IMR-90 (cell line): ENCODE measurements around the gene NDRG2. TPM values are rescaled to one million over a fixed set of nuclear protein-coding genes. Genes with fewer than 3 reads are reported as not detected.

Experiments
- ATAC-seq: fragments of 200-7000 bp; cut with Tn5 transposase; 2 replicates; pipeline ENCODE4 v1.9.1; 2020; ENCODE audit warnings: low read depth, mild to moderate bottlenecking, moderate library complexity
- BruUV-seq: library from RNA; stranded (reverse); fragments of 400-500 nt; replicated peaks from 2 replicates; lab custom pipeline; 2021; lab: Mats Ljungman, UMichigan
- CTCF ChIA-PET: fragments of 300-600 bp; formaldehyde crosslinking; extraction: SDS; loops from one replicate; lab custom pipeline; 2021; ENCODE audit warnings: antibody characterized with exemption; lab: Yijun Ruan, JAX
- POLR2A ChIA-PET: fragments of 300-600 bp; sonication (Branson Sonifier 250); formaldehyde crosslinking; loops from one replicate; lab custom pipeline; 2022; ENCODE audit warnings: antibody characterized with exemption; ENCODE audit not compliant: unreplicated experiment; lab: Charles Lee
- DNase-seq: peaks from one replicate; pipeline ENCODE4 v3.0.0; 2013
- H2AFZ ChIP-seq: replicated peaks from 2 replicates; pipeline ENCODE3; 2013; ENCODE audit warnings: low read length, mild to moderate bottlenecking; ENCODE audit not compliant: poor library complexity
- H2AK5ac ChIP-seq: 2 replicates; pipeline ENCODE4 v1.6.1; 2013; ENCODE audit warnings: low read depth, low read length, inconsistent platforms
- H2AK9ac ChIP-seq: replicated peaks from 2 replicates; pipeline ENCODE3; 2013; ENCODE audit warnings: mild to moderate bottlenecking, low read depth, low read length, moderate library complexity; ENCODE audit not compliant: poor library complexity
- H2BK120ac ChIP-seq: 2 replicates; pipeline ENCODE4 v1.6.1; 2013; ENCODE audit warnings: low read depth, low read length, inconsistent platforms
- H2BK15ac ChIP-seq: 3 replicates; pipeline ENCODE4 v1.6.1; 2013; ENCODE audit warnings: low read depth, low read length, inconsistent platforms
- H2BK20ac ChIP-seq: 2 replicates; pipeline ENCODE4 v1.6.1; 2013; ENCODE audit warnings: low read depth, mild to moderate bottlenecking, inconsistent platforms, low read length, moderate library complexity
- H2BK5ac ChIP-seq: 2 replicates; pipeline ENCODE4 v1.6.1; 2013; ENCODE audit warnings: mild to moderate bottlenecking, low read depth, low read length, inconsistent platforms; ENCODE audit not compliant: poor library complexity, severe bottlenecking
- H3K14ac ChIP-seq: replicated peaks from 2 replicates; pipeline ENCODE4 v1.6.1; 2013; ENCODE audit warnings: low read depth, low read length, inconsistent platforms
- H3K18ac ChIP-seq: 2 replicates; pipeline ENCODE4 v1.6.1; 2013; ENCODE audit warnings: low read depth, low read length, control low read depth
- H3K23ac ChIP-seq: 2 replicates; pipeline ENCODE4 v1.6.1; 2013; ENCODE audit warnings: low read depth, low read length, inconsistent platforms
- H3K27ac ChIP-seq: 2 replicates; pipeline ENCODE4 v1.5.1; 2013; ENCODE audit warnings: mild to moderate bottlenecking, control low read depth, low read length; ENCODE audit not compliant: insufficient read depth
- H3K27me3 ChIP-seq: 2 replicates; pipeline ENCODE4 v1.6.1; 2013; ENCODE audit warnings: low read length; ENCODE audit not compliant: control insufficient read depth, insufficient read depth
- H3K36me3 ChIP-seq: 2 replicates; pipeline ENCODE4 v1.6.1; 2013; ENCODE audit warnings: low read length, mixed read lengths; ENCODE audit not compliant: control insufficient read depth, insufficient read depth
- H3K4ac ChIP-seq: 2 replicates; pipeline ENCODE4 v1.6.1; 2013; ENCODE audit warnings: low read depth, low read length, inconsistent platforms
- H3K4me1 ChIP-seq: 2 replicates; pipeline ENCODE4 v1.6.1; 2013; ENCODE audit warnings: low read length, mixed read lengths; ENCODE audit not compliant: control insufficient read depth, insufficient read depth
- H3K4me2 ChIP-seq: 2 replicates; pipeline ENCODE4 v1.6.1; 2013; ENCODE audit warnings: low read depth, mild to moderate bottlenecking, control low read depth, low read length, moderate library complexity
- H3K4me3 ChIP-seq: 2 replicates; pipeline ENCODE4 v1.5.1; 2013; ENCODE audit warnings: low read depth, mild to moderate bottlenecking, control low read depth, low read length, moderate library complexity; ENCODE audit not compliant: insufficient read depth
- H3K56ac ChIP-seq: 2 replicates; pipeline ENCODE4 v1.6.1; 2013; ENCODE audit warnings: low read length, inconsistent platforms; ENCODE audit not compliant: insufficient read depth; ENCODE audit errors: extremely low read depth
- H3K79me1 ChIP-seq, 2 experiments: 2 replicates each; pipeline ENCODE4 v1.6.1; 2013; ENCODE audit warnings: low read length in 2 of 2, inconsistent platforms in 1 of 2, low read depth in 1 of 2
- H3K9ac ChIP-seq: 2 replicates; pipeline ENCODE4 v1.6.1; 2013; ENCODE audit warnings: low read depth, low read length, control low read depth
- H3K9me1 ChIP-seq: 2 replicates; pipeline ENCODE4 v1.6.1; 2013; ENCODE audit warnings: low read length, inconsistent platforms; ENCODE audit not compliant: insufficient read depth
- H3K9me3 ChIP-seq: 2 replicates; pipeline ENCODE4 v1.6.1; 2013; ENCODE audit warnings: low read length; ENCODE audit not compliant: control insufficient read depth, insufficient read depth
- H4K20me1 ChIP-seq: 2 replicates; pipeline ENCODE4 v1.6.1; 2013; ENCODE audit warnings: low read length, inconsistent platforms; ENCODE audit not compliant: insufficient read depth
- H4K5ac ChIP-seq: 2 replicates; pipeline ENCODE4 v1.6.1; 2013; ENCODE audit warnings: mild to moderate bottlenecking, low read depth, low read length, control low read depth
- H4K8ac ChIP-seq, 2 experiments: 2 replicates each; pipeline ENCODE4 v1.6.1; 2013; ENCODE audit warnings: low read depth in 2 of 2, low read length in 2 of 2, control low read depth in 1 of 2, inconsistent platforms in 1 of 2
- H4K91ac ChIP-seq: 2 replicates; pipeline ENCODE4 v1.6.1; 2013; ENCODE audit warnings: low read depth, low read length, inconsistent platforms; ENCODE audit not compliant: insufficient read depth
- MAFK ChIP-seq: IDR thresholded peaks from 2 replicates; pipeline ENCODE4 v1.6.1; 2012; ENCODE audit warnings: low read depth, low read length, improper control_type of control experiment
- NFE2L2 ChIP-seq: fragments of 150-350 bp; IDR thresholded peaks from 2 replicates; pipeline ENCODE4 v1.6.1; 2016; ENCODE audit warnings: low read depth, mild to moderate bottlenecking, low read length
- RAD21 ChIP-seq: IDR thresholded peaks from 2 replicates; pipeline ENCODE4 v1.6.1; 2012; ENCODE audit warnings: low read length, improper control_type of control experiment
- SMC3 ChIP-seq: fragments of 150-350 bp; IDR thresholded peaks from 2 replicates; pipeline ENCODE4 v1.6.1; 2016; ENCODE audit warnings: low read depth, mild to moderate bottlenecking, antibody characterized with exemption, low read length, moderate library complexity
- WGBS, 2 experiments: methylation state at CpG; one replicate each; pipeline versions ENCODE4 v1.1.5 to v1.1.7; 2013; ENCODE audit warnings: missing lambda C conversion rate in 2 of 2; ENCODE audit not compliant: insufficient read length in 1 of 2; ENCODE audit errors: extremely low coverage in 2 of 2; 5-methylcytosine and 5-hydroxymethylcytosine counted together
- dilution Hi-C: fragments of 300-500 bp; cut with HindIII; formaldehyde crosslinking; loops from one replicate; pipeline ENCODE4 v1.14.3; 2018; ENCODE audit warnings: low sequenced_read_pairs; ENCODE audit not compliant: unreplicated experiment
- in situ Hi-C: fragments of 300-500 bp; cut with MboI; formaldehyde crosslinking; loops from 3 replicates; pipeline ENCODE4 v1.14.3; 2019; ENCODE audit warnings: low sequenced_read_pairs, inconsistent platforms, mixed read lengths
- intact Hi-C: fragments of 100-400 bp; cut with micrococcal nuclease; formaldehyde crosslinking; loops from 2 replicates; pipeline ENCODE4 v1.10.0; 2022
- polyA plus RNA-seq, 3 experiments: library from polyadenylated mRNA; depleted of rRNA; stranded (reverse); fragments of >200 nt; gene quantifications; 2 replicates each; pipeline ENCODE4 v1.2.3, GENCODE V29; 2012; ENCODE audit warnings: low replicate concordance in 1 of 3
- total RNA-seq: library from RNA; depleted of rRNA; stranded (reverse); fragments of >200 nt; gene quantifications from 2 replicates; pipeline ENCODE4 v1.2.3, GENCODE V29; 2012

Gene NDRG2
- total and polyA plus RNA-seq, 2 of the 4 experiments (the other 2 are of a cell fraction): 0.36 to 1.5 TPM

GRCh38 chr14:21034707-21035106 is 9.8 kb upstream of the NDRG2 start, which contains the start of gene RNASE13:
RNASE13 (minus strand) TSS chr14:21034807; CDS start chr14:21034288, 519 bp downstream.
- ChIA-PET CTCF (interaction anchor here (3.8 kb wide), 1 partner anchor 20 kb away, joined by 11 read pairs; no protein-coding TSS in a partner anchor), POLR2A (no interaction called here)
- Histone ChIP-seq H3K56ac (no peak within 1 kb of the TSS), H2BK15ac (no peak within 1 kb of the TSS), H2BK20ac (no peak within 1 kb of the TSS), H3K9ac (no peak within 1 kb of the TSS), H2BK120ac (no peak within 1 kb of the TSS), H3K18ac (no peak within 1 kb of the TSS), H2AK9ac (no peak within 1 kb of the TSS), H4K8ac (no peak within 1 kb of the TSS), H2AFZ (no peak within 1 kb of the TSS), H3K27me3 (peaks cover 58% of the 10 kb centered on the region), H4K91ac (no peak within 1 kb of the TSS), H3K9me1 (no peaks in the 10 kb centered on the region), H3K23ac (no peak within 1 kb of the TSS), H2AK5ac (no peak within 1 kb of the TSS), H3K36me3 (no peaks in the 10 kb centered on the region), H4K5ac (no peak within 1 kb of the TSS), H3K4me2 (no peak within 1 kb of the TSS), H3K4me3 (no peak within 1 kb of the TSS), H3K4ac (no peak within 1 kb of the TSS), H3K14ac (no peak within 1 kb of the TSS), H3K79me1 (no peaks in the 10 kb centered on the region), H4K20me1 (no peaks in the 10 kb centered on the region), H3K9me3 (no peaks in the 10 kb centered on the region), H3K27ac (no peak within 1 kb of the TSS), H2BK5ac (no peak within 1 kb of the TSS), H3K4me1 (peaks cover 2% of the 10 kb centered on the region; the same call in 1 of the 2 replicates)
- in situ Hi-C loops (no loop called here), intact Hi-C loops (no loop called here), dilution Hi-C loops (no loop called here)
- TF ChIP-seq RAD21 (no peak), MAFK (no peak), SMC3 (no peak), NFE2L2 (no peak)
- 58% methylated on average over 2 of the region's 5 CpGs; no CpG with 5 or more reads in 1 of the 2 experiments for WGBS, 2 experiments
- ATAC-seq (no peak), DNase-seq (no peak)
- no TSS peak for BruUV-seq
